Adipose tissue (tissue), 3 donors: ENCODE data around the gene MSN. TPM values are rescaled to one million over a fixed set of nuclear protein-coding genes. Genes with fewer than 3 reads are reported as not detected.
A peak's percentile ranks its signal among the peaks of the same experiment; 100 is the strongest.

Experiments
- H3K27ac ChIP-seq: one replicate; pipeline ENCODE4 v1.5.1; 2013; ENCODE audit warnings: low read depth, low read length
- WGBS, 3 donors: extraction: QIAGEN DNeasy Blood & Tissue Kit; methylation state at CpG; one replicate each; pipeline ENCODE4 v1.1.7; 2013; 5-methylcytosine and 5-hydroxymethylcytosine counted together
- polyA plus RNA-seq, 3 donors: library from polyadenylated mRNA; stranded (reverse); fragments of 200-250 nt; gene quantifications; one replicate each; pipeline ENCODE4 v1.2.3, GENCODE V29; 2013
- donor health status: healthy with polysubstance abuse.
- donor health status: Bipolar disorder and iron deficiency.
- donor health status: healthy.

The MSN gene
- polyA plus RNA-seq, 3 donors = 22.7 to 198 (median 172) TPM

- 2 to 35% (median 34%) methylated on average over 7 to 13 of the region's 13 CpGs for WGBS, 3 donors
- no peak overlapping the region for H3K27ac ChIP-seq
These were observed 1.2 kb downstream of the MSN start for GRCh38 chrX:65668377-65669310.

DNA sequence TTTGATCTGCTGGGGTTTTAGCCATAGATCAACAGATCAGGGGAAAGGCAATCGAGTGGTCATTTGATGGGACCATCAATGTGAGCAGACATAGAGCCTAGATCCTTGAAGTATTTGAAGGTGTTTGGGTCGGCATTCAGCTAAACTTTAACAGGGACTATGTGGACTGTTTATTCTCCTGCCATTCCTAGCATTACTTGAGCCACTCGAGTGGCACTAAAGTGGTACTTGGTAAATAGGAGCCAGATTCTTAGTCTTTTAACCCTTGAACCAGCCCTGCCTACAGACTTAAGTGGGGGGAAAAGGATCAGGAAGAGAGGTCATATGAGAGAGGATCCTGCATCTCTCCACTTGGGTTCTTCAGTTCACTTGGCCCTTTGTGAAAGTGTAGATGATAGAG, 3.8 kb downstream of the MSN start:
- WGBS, 3 donors = 22 to 60% (median 49%) methylated on average over 3 of the region's 3 CpGs
- no peak overlapping the region for H3K27ac ChIP-seq

DNA sequence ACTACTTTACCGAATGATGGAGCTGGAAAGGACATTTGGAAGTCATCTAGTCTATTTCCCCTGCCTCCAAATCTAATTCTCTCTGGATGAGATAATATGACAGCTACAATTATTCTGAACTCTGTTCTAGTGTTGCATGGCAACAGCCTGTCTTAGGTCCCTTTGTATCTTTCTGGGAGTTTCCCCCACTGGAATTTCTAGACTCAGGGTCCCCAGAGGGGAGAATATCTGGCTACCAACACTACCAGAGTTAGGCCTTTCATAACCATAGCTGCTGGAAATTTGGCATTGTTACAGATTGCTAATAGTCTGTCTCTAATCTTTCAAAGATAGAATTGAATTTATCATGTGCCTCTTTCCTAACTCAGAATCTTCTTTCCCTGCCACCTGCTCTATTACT, 4.5 kb downstream of the MSN start:
- WGBS, 3 donors = 19 to 58% (median 25%) methylated on average over 1 of the region's 1 CpG
- H3K27ac ChIP-seq = no peak overlapping the region

DNA sequence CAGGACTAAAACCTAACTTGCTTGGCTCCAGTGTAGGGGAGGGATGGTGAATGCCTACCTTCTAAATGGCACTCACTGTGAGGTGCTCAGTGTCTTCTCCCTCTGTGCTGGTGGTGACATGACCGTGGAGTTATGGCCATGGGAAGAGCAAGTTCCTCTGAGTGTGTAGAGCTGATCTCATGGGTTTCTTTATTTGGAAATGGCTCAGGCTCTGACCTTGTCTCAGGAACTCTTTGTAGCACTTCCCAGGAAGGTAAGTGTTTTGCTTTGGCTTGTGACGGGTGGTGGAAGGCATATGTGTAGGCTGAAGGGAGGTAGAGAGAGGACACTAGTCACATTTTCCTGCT, 6.4 kb downstream of the MSN start:
- H3K27ac ChIP-seq = peak overlapping the region; percentile 55
- WGBS, 3 donors = 53 to 61% (median 54%) methylated on average over 2 of the region's 2 CpGs

DNA sequence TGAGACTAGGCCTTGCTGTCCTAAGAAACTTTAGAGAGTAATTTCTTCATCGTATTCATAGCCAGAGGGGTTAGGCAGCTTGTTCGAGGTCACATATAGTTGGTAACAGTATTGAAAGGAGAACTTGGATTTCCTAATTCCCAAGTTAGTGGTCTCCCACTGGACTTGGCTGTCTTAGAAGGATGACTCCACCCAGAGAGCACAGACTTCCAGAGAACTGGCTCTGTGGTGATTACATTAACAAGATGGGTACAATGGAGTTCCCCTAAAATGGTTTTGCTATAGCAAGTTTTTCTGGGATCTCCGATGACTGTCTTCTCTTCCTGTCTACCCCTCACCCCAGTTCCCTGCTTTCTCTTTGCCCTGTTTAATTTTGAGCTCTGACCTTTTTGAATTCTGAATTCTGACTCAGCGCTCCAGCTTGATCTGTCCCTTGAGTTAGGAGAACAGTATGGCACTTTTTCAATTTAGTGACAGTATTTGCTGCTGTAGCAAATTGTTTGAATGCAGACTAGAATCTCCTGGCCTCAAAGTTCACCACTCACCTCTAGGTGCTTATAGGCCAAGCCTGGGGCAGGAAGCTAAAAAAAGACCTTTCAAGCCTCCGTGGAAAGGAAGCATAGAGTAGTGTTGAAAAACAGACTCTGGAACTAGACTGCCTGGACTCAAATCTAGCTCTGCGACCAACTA, 6.9 kb downstream of the MSN start:
- WGBS, 3 donors = 30 to 61% (median 52%) methylated on average over 6 of the region's 6 CpGs
- H3K27ac ChIP-seq = peak overlapping the region; percentile 55

- 23 to 31% (median 25%) methylated on average over 3 of the region's 3 CpGs for WGBS, 3 donors
- H3K27ac ChIP-seq = peak overlapping the region; percentile 55
These were observed 10.6 kb downstream of the MSN start for GRCh38 chrX:65677954-65678469.

DNA sequence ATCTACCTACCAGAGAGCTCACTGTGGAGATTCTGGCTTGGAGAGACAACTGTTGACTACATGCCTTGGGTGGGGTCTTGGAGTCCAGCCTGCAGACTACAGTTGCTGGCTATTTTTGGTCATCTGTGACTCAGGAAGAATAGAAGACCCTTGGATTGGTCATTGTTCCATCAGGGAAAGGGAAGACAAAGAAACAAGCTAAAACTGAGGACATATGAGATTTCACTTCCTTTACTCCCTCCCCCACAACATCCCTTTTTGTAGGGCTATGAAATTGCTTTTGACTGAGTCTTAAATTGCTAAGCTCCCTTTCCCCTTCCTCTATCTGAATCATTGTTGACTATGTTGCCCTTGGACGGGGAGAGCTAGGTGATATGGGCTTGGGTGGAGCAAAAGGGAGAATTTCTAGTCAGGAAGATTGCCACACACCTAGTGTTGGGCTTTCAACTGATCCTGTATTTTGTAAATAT, 11.7 kb downstream of the MSN start:
- no peak overlapping the region for H3K27ac ChIP-seq
- WGBS, 3 donors = 23 to 36% (median 30%) methylated on average over 1 of the region's 1 CpG

DNA sequence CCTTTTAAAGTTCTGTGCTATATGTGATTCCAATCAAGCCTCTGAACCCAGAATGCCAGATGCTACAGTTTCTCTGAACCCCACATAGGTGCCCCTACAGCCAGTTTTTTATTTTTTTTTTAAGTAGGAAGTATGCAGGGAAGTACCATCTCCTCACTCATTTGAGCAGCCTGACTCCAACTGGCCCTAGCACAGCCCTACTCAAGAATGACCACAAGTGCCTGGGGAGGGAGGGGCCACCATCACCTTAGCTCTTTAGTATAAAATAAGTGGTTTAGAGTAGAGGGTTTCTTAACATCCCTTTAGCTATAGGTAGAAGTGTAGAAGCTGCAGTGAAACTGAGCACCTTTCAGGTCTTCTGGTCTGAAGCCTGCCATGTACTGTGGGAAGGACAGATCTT, 14.4 kb downstream of the MSN start:
- H3K27ac ChIP-seq = no peak overlapping the region

DNA sequence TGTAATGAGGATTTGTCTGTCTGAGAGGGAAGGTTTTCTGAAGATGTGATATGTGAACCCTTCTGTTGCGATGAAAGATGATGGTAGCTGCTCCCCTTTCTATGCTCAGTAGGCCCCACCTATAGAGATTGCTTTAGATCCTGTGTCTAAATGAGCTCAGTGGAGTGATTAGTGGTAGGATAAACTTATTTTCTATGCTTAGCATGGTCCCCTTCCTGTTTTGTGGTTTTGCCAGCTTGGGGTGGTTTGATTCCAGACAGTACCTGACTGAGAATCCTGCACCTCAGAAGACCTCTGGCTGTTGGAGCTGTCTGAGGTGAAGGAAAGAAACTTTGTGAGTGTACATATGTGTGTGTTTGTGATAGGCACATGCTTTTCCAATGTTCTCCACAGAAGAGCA, 17.7 kb downstream of the MSN start:
- H3K27ac ChIP-seq = no peak overlapping the region
- 93 to 100% (median 100%) methylated on average over 1 of the region's 1 CpG for WGBS, 3 donors

DNA sequence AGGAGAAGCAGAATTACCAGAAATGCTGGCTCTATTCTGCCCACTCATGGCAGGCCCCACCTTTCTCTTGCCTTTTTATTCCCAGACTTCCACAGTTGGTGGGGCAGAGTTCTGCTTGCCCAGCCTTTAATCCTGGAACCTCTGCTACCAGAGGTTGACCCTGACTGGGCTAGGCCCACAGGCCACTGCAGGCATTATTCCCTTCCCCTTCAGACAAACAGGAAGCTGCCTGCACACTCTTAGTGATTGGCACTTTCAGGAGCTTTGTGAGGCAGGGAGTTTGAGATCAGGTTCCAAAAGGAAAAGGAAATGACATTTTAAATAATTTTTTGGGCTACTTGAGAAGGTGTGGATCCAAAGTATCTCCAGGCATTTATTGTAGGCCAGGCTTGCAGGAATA, 18.8 kb downstream of the MSN start:
- H3K27ac ChIP-seq = no peak overlapping the region

DNA sequence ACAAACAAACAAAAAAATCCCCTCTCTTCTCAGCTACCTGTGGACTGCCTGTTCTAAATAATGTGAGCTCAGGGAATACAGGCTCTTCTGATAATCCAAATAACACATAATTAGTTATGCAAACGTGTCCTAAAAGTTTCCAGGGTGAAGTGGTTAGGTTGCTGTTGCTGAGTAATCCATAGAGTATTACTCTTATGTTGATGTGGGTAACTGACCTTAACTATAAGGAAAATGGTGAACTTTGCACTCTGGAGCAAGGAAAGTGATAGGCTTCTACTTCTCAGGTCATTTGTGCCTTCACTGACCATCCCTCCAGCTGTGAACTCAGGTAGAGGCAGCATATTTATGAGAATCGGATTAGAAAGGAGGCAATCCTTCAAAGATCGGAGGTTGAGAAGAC, 19.9 kb downstream of the MSN start:
- WGBS, 3 donors = 67 to 79% (median 76%) methylated on average over 3 of the region's 3 CpGs
- no peak overlapping the region for H3K27ac ChIP-seq

- 26 to 41% (median 39%) methylated on average over 3 of the region's 3 CpGs for WGBS, 3 donors
These were observed 21.0 kb downstream of the MSN start for GRCh38 chrX:65688403-65688871.

DNA sequence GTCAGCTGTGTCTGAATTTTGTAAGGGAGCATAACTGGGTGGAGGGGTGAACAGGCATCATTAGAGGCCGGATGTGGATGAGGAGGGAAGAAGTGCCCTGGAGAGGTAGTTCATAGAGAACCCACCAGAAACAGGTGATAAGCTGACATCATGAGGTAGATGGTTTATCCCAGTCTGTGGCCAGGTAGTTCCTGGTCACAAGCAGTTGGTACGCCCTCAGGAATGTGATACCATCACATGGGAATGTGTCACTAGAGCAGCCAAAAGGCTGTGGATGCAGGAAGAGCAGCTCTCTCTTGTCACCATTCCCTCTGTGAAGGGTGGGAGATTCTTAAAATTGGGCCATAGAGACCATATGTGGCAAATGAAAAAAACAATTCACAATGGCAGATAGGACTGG, 21.9 kb downstream of the MSN start:
- WGBS, 3 donors = 79 to 95% (median 82%) methylated on average over 1 to 2 of the region's 2 CpGs
- peak overlapping the region; percentile 38 for H3K27ac ChIP-seq

More at GRCh38 chrX:65688403-65688871, 21.0 kb downstream of the MSN start:
- no peak overlapping the region for H3K27ac ChIP-seq

DNA sequence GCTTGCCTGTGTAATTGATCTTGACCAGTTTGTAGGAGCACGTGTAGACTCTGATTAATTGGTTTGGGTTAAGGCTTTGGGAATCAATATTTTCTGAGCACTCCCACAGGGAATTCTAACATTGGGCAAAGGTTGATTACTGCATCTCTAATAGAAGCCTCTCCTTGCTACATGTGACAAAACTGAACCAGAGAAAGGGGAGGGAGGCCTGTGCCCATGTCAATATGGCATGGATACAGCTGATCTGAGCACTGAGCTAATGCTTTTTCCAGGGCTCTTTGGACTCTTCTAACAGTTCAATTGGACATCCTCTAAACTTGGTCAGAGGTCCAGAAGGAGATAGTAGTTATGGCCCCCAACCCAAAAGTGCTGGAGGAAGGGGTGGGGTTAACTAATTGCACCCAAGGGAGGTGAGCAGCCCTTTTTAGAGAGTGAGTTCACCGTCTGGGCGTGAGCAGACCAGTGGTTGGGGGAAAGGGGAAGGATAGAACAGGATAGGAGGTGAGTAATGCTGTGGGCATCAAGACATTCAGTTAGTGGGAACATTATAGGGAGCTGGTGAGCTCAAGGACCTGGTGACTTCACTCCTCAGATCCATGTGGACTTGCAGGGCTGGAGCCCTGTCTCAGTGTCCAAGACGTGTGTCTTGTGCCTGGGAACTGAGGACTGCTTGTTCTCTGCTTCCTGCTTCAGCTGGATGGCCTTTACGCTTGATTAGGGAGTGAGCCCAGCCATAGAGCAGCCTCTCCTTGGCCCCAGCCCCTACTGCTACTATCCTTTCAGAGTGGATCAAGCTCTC, 22.8 kb downstream of the MSN start:
- peak overlapping the region; percentile 38 for H3K27ac ChIP-seq
- WGBS, 3 donors = 39 to 64% (median 49%) methylated on average over 5 of the region's 5 CpGs

GRCh38 chrX:65695849-65696449, 28.5 kb downstream of the MSN start:
- H3K27ac ChIP-seq = no peak overlapping the region
- WGBS, 3 donors = 43 to 68% (median 56%) methylated on average over 3 of the region's 3 CpGs

- 53 to 59% (median 54%) methylated on average over 3 of the region's 3 CpGs for WGBS, 3 donors
- no peak overlapping the region for H3K27ac ChIP-seq
These were observed 29.2 kb downstream of the MSN start for GRCh38 chrX:65696613-65697012.

- 10 to 55% (median 38%) methylated on average over 2 of the region's 2 CpGs for WGBS, 3 donors
These were observed 29.8 kb downstream of the MSN start for GRCh38 chrX:65697211-65697641.

More at GRCh38 chrX:65697211-65697641, 29.8 kb downstream of the MSN start:
- H3K27ac ChIP-seq = no peak overlapping the region
